NB4 (cell line): ENCODE results near the gene MED15.
"Not testable (repeated sequence)": the region's sequence is repeated elsewhere in the genome, so short reads cannot be mapped to it uniquely, and the experiment has no call there.

ENCODE experiments used
- DNase-seq: peaks from one replicate; pipeline ENCODE4 v3.0.0; 2010; ENCODE audit warnings: low read depth
- H3K4me3 ChIP-seq: one replicate; pipeline ENCODE4 v1.5.1; 2011; ENCODE audit warnings: mild to moderate bottlenecking, low read depth, low read length, moderate library complexity
- MYC ChIP-seq: IDR thresholded peaks from 2 replicates; pipeline ENCODE4 v1.6.1; 2011; ENCODE audit warnings: low read depth, low read length
- POLR2A ChIP-seq: IDR thresholded peaks from 2 replicates; pipeline ENCODE4 v1.6.1; 2011; ENCODE audit warnings: mild to moderate bottlenecking; ENCODE audit not compliant: insufficient read length; ENCODE audit errors: extremely low read depth
- TF ChIP-seq, protein P1 (sequence below): IDR thresholded peaks from 2 replicates; pipeline ENCODE4 v1.6.1; 2011; ENCODE audit warnings: low read depth, low read length
- TF ChIP-seq, protein P2 (sequence below): IDR thresholded peaks from one replicate; pipeline ENCODE4 v1.5.1; 2012; ENCODE audit warnings: low read depth, low read length

The MED15 gene

DNA sequence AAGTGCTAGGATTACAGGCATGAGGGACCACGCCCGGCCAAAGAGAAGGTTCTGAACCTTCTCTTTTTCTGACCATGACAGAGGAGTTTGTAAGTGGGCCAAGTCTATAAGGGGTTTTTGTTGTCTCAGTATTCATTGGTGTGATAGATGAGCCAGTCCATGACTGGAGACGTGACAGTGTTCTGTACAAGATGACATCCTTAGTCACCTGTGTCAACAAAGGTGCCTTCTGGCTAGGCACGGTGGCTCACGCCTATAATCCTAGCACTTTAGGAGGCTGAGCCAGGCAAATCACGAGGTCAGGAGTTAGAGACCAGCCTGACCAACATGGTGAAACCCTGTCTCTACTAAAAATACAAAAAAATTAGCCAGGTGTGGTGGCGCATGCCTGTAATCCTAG is 7.6 kb upstream of the MED15 start:
- no peak for DNase-seq
- TF ChIP-seq, protein P1, sequence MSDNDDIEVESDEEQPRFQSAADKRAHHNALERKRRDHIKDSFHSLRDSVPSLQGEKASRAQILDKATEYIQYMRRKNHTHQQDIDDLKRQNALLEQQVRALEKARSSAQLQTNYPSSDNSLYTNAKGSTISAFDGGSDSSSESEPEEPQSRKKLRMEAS: no peak
- TF ChIP-seq POLR2A (no peak), MYC (no peak)
- TF ChIP-seq, protein P2, sequence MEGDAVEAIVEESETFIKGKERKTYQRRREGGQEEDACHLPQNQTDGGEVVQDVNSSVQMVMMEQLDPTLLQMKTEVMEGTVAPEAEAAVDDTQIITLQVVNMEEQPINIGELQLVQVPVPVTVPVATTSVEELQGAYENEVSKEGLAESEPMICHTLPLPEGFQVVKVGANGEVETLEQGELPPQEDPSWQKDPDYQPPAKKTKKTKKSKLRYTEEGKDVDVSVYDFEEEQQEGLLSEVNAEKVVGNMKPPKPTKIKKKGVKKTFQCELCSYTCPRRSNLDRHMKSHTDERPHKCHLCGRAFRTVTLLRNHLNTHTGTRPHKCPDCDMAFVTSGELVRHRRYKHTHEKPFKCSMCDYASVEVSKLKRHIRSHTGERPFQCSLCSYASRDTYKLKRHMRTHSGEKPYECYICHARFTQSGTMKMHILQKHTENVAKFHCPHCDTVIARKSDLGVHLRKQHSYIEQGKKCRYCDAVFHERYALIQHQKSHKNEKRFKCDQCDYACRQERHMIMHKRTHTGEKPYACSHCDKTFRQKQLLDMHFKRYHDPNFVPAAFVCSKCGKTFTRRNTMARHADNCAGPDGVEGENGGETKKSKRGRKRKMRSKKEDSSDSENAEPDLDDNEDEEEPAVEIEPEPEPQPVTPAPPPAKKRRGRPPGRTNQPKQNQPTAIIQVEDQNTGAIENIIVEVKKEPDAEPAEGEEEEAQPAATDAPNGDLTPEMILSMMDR: no peak
- H3K4me3 ChIP-seq: no peak overlapping the region

DNA sequence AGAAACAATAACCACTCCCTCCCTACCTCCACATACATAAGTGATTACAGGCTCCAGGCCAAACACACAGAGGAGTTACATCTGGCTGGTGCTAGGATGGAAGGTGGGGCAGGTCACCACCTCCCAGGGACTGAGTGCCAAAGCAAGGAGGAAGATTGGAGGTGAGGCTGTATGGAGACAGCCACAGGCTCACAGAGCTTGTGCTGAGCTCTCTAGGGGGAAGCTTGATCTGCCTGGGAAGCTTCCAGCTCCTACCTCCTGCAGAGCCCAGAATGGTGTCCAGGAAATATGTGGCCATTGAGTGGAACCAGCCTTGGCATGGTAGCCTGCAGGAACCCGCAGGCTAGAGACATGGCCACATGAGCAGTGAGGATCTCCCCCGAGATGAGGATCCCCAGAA is 3.6 kb upstream of the MED15 start:
- DNase-seq: no peak
- H3K4me3 ChIP-seq: no peak overlapping the region
- TF ChIP-seq POLR2A: no peak
- TF ChIP-seq, protein P2: no peak
- no peak for TF ChIP-seq MYC
- TF ChIP-seq, protein P1: no peak

DNA sequence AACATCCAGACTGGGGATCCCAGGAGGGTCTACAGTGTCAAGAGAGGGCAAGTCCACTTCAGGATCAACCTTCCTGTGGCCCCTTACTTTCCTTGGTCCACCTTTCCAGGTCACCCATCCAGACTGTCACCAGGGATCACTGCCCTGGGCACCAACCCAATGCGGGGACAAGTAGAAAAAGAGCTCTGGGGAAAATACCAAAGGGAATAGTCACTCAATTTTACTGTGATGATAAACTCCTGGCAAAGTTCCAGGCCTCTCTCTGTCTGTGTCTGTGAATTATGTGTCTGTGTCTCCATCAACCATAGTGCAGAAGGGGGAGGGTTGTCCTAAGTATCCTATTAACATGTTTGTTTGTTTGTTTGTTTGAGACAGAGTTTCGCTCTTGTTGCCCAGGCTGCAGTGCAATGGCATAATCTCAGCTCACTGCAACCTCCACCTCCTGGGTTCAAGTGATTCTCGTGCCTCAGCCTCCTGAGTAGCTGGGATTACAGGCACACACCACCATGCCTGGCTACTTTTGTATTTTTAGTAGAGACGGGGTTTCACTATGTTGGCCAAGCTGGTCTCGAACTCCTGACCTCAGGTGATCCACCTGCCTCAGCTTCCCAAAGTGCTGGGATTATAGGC is 3.0 kb upstream of the MED15 start:
- not testable (repeated sequence) for DNase-seq, H3K4me3 ChIP-seq

DNA sequence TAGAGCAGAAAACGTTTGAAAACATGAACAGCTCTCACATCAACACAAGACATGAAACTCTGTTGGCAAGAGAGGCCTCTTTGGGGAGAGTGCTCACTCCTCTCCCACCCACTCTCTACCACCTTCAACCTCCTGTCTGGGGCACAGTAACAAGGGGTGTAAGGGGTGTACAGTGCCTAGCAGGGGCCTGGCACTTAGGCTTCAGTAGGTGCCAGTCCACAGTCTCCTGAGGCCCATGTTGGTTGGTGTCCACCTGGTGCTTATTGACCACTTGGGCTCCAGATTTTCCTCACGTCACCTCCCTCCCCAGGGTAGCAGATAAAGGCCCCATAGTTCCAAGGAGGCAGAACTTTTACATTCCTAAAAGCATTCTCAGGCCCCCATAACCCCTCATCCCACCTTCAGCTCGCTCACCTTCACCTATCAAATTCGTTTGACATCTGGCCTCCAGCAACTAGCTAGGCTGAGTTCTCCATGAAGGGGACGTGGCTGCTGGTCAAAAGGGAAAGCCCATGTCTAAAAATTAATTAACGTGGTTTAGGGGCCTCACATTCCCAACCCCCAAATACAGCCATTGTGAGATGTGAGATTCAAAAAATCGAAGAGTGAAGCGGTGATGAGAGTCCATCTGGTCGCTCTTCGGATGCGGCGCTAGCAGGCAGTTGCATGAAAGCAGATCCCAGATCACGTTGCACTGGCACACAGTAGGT is 712 bp upstream of the MED15 start:
- no peak for DNase-seq
- TF ChIP-seq POLR2A (no peak), MYC (no peak)
- TF ChIP-seq, protein P1: no peak
- TF ChIP-seq, protein P2: no peak
- peak overlapping the region; percentile 91 for H3K4me3 ChIP-seq

DNA sequence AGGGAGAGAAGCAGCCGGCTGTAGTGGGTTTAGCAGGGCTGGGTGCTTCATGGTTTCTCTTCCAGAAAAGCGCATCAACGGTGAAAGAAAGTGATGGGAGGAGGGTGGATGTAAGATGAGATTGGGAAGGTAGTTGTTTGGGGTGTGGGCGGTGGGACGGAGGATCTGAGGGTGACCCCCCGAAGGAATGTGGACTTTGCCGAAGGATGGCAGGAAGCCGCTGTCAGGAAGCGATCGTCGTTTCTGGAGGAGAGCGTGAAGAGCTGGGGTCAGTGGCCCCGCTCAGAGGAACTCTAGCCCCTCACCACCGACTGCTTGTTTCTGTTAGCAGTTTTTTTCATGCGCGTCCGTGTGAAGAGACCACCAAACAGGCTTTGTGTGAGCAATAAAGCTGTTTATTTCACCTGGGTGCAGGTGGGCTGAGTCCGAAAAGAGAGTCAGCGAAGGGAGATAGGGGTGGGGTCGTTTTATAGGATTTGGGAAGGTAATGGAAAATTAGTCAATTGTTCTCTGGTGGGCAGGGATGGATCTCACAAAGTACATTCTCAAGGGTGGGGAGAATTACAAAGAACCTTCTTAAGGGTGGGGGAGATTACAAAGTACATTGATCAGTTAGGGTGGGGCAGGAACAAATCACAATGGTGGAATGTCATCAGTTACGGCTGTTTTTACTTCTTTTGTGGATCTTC is 801 bp downstream of the MED15 start:
- DNase-seq: not testable (repeated sequence)
- peak overlapping the region; percentile 91 for H3K4me3 ChIP-seq

DNA sequence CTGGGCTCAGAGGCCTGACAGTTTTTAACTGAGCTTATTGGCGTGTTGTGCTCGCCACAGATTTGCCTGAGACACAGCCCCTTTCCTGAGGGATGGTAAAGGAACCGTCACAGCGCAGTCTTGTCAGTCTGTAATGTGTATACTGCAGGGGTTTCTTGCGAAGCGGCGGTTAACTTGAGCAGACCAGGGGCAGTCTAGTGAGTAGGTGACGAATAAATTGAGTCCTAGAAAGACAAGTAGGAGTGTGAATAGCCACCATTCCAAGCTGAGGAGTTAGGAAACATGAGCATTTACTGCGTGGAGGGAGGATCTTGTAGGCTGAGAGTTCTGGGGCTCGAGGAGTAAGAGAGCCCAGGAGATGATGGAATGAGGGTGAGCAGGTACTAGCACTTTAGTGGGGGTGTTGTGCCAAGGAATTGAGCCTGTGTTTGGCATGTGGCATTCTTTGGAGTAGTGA is 1.4 kb downstream of the MED15 start:
- no peak for TF ChIP-seq MYC
- no peak for TF ChIP-seq POLR2A
- TF ChIP-seq, protein P2: no peak
- TF ChIP-seq, protein P1: no peak
- peak overlapping the region; percentile 91 for H3K4me3 ChIP-seq
- peak; percentile 30 for DNase-seq
